Erythroblast (primary cell): ENCODE data around the gene CD58.
A peak's percentile ranks its signal among the peaks of the same experiment; 100 is the strongest.

Experiments used
- GATA1 ChIP-seq: IDR thresholded peaks from 2 replicates; pipeline ENCODE4 v1.6.1; 2011; ENCODE audit warnings: low read depth, mild to moderate bottlenecking, control low read depth, low read length, moderate library complexity
- POLR2A ChIP-seq: IDR thresholded peaks from 2 replicates; pipeline ENCODE4 v1.6.1; 2011; ENCODE audit warnings: mild to moderate bottlenecking, low read length

DNA sequence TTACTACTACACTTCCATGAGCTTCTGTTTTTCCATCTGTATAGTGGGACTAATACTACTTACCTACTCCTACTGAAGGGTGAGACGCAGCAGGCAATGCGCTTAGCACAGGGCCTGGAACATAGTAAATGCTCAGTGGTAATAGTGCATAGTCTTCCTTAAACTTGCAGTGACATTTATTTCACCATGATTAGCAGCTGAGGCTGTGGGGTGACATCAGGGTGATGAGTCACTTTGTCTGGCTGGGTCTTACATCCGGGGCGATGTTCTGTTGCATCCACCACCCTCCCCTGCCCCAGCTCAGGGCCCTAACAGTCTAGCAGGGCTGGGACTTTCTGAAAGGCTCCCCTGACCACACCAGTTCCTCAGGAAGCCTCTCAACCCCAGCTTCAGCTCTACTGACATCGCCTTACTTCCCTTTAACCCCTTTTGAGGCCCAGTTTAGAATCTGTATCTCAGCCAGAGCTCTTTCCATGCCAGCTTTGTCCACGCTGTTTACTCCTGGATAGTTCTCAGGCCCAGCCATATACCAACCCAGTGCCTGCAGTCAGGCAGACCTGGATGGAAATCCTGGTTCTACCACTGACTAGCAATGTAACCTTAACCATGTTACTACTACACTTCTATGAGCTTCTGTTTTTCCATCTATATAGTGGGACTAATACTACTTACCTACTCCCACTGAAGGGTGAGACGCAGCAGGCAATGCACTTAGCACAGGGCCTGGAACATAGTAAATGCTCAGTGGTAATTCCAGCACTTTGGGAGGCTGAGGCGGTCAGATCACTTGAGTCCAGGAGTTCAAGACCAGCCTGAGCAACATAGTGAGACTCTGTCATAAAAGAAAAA lies 66.3 kb downstream of the CD58 start:
- TF ChIP-seq POLR2A: peak; percentile 89
- no peak for TF ChIP-seq GATA1
